Skeletal muscle cell (primary cell): ENCODE data around the gene OS9.
"Not testable (repeated sequence)": the region's sequence is repeated elsewhere in the genome, so short reads cannot be mapped to it uniquely, and the experiment has no call there.

Experiments
- DNase-seq: peaks from one replicate; pipeline ENCODE4 v3.0.0-alpha.2; 2010; ENCODE audit warnings: low read depth
- H3K4me3 ChIP-seq: 2 replicates; pipeline ENCODE4 v1.5.1; 2011; ENCODE audit warnings: low read depth, mild to moderate bottlenecking, control low read depth, low read length, moderate library complexity

The OS9 gene

GRCh38 chr12:57720606-57721595, 27.0 kb downstream of the OS9 start:
- DNase-seq, result no peak
- H3K4me3 ChIP-seq, result no peak overlapping the region

- not testable (repeated sequence) for H3K4me3 ChIP-seq, DNase-seq
Measured at GRCh38 chr12:57721846-57722608, 28.1 kb downstream of the OS9 start.

- H3K4me3 ChIP-seq, result no peak overlapping the region
- no peak for DNase-seq
Measured at GRCh38 chr12:57722716-57723629, 29.0 kb downstream of the OS9 start.

- H3K4me3 ChIP-seq, result no peak overlapping the region
- DNase-seq, result no peak
Measured at GRCh38 chr12:57723630-57723962, 29.7 kb downstream of the OS9 start.

- no peak overlapping the region for H3K4me3 ChIP-seq
- DNase-seq, result no peak
Measured at GRCh38 chr12:57724003-57724935, 30.3 kb downstream of the OS9 start.

GRCh38 chr12:57724936-57725740, 31.2 kb downstream of the OS9 start:
- no peak overlapping the region for H3K4me3 ChIP-seq
- no peak for DNase-seq

GRCh38 chr12:57725851-57726150, 31.9 kb downstream of the OS9 start:
- H3K4me3 ChIP-seq, result peak overlapping the region; percentile 63
- DNase-seq, result no peak

GRCh38 chr12:57726151-57726883, 32.4 kb downstream of the OS9 start:
- no peak for DNase-seq
- H3K4me3 ChIP-seq, result peak overlapping the region; percentile 63

GRCh38 chr12:57726884-57727757, 33.2 kb downstream of the OS9 start:
- H3K4me3 ChIP-seq, result peak overlapping the region; percentile 63
- DNase-seq, result no peak

- no peak overlapping the region for H3K4me3 ChIP-seq
- no peak for DNase-seq
Measured at GRCh38 chr12:57727758-57728395, 33.9 kb downstream of the OS9 start.

- DNase-seq, result no peak
- no peak overlapping the region for H3K4me3 ChIP-seq
Measured at GRCh38 chr12:57729321-57729844, 35.5 kb downstream of the OS9 start.

- no peak for DNase-seq
- H3K4me3 ChIP-seq, result no peak overlapping the region
Measured at GRCh38 chr12:57730336-57731067, 36.6 kb downstream of the OS9 start.

GRCh38 chr12:57731411-57732080, 37.6 kb downstream of the OS9 start:
- no peak overlapping the region for H3K4me3 ChIP-seq
- DNase-seq, result no peak

- DNase-seq, result no peak
- H3K4me3 ChIP-seq, result no peak overlapping the region
Measured at GRCh38 chr12:57732270-57732669, 38.3 kb downstream of the OS9 start.
